IPS DF 4.7 (cell line): Measurements from ENCODE around the gene GPR146.

Source experiments
- DNase-seq: peaks from one replicate; pipeline ENCODE4 v3.0.0-alpha.2; 2013; ENCODE audit warnings: low spot score; ENCODE audit errors: extremely low read depth

The GPR146 gene

DNA sequence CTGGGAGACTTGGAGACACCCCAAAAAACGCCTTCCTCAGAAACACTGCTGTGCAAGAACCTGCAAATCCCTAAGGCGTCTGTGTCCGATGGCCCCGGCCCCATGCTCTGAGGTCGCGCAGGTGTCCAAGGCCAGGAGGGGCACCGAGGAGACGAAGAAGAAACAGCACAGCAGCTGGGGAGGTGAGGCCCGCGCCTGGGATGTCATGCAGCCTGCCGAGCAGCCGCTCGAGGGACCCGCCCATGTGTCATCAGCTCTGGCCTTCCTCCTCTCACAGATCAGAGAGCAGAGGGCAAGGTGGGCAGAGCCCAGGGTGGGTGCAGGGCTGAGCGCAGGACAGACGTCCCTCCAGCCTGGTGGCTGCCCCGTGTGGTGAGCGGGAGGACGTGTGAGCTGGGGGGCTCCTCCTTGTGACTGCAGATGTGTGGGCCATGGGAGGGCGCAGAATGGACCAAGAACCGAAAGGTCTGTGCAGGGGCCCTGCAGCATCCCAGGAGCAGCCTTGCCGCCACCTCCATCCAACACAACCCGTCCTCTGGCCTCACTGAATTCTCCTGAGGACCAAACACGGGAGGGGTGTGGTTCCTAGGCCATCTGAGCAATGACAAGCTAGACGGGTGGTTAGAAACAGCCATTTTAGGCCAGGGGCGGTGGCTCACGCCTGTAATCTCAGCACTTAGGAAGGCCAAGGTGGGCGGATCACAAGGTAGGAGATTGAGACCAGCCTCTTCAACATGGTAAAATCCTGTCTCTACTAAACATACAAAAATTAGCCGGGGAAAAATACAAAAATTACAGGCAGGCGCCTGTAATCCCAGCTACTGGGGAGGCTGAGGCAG is 30.5 kb downstream of the GPR146 start:
- DNase-seq: no peak

DNA sequence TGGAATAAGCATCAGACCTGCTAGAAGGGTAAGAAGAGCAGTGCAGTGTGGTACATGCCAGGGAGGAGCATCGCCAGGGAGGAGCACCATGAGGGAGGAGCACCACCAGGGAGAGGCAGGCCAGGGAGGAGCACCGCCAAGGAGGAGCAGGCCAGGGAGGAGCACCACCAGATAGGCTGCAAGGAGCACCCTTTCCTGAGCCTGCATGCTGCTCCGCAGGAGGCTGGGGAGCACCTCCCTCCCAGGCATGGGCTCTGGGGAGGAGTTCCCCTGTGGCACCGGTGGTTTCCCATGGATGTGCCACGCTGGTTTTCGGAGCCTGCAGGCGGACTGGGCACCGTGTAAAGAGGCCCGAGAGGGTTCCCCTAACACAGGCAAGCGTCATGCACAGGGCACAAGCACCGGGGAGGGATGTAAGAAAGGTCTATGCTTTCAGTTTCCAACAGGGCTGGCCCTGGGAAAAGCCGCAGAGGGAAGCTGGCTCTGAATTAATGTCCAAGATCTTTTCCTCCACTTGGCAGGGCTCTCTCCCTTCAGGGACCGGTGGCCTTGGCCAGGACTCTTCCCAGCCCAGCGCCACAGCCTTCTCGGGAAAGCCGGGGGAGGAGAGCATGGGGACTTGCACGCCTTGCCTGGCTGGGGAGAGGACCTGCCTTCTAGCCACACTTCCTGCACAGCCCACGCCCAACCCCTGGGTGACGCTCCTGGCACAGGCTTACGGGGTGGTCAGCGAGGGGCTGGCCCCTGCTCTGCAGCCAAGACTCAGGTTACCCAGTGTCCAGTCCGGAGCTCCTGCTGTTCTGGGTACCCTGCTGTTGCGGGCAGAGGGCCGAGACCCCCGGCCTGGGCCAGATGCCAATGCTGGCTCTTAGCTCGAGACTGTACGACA is 32.1 kb downstream of the GPR146 start:
- DNase-seq: no peak

DNA sequence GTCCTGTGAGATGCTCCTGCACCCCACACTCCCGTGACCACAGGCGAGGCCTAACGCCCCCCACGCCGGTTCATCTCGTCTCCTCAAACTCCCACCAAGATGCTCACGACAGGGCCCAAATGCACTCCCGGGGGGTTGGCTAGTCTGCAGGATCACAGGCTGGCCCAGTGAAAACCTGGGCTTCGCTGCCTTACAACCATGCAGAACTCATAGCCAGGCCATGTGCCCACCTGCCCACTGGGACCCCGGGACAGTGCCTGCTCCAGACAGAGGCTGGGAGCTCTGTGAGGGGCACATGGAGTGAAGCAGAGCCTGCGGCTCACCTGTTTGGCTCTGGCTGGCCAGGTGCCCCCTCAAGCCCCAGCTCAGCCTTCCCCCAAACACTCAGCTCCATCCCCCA is 34.2 kb downstream of the GPR146 start:
- no peak for DNase-seq

GRCh38 chr7:1078985-1079384 is 34.6 kb downstream of the GPR146 start:
- no peak for DNase-seq

- DNase-seq: no peak
These were observed 35.2 kb downstream of the GPR146 start for GRCh38 chr7:1079546-1079945.

DNA sequence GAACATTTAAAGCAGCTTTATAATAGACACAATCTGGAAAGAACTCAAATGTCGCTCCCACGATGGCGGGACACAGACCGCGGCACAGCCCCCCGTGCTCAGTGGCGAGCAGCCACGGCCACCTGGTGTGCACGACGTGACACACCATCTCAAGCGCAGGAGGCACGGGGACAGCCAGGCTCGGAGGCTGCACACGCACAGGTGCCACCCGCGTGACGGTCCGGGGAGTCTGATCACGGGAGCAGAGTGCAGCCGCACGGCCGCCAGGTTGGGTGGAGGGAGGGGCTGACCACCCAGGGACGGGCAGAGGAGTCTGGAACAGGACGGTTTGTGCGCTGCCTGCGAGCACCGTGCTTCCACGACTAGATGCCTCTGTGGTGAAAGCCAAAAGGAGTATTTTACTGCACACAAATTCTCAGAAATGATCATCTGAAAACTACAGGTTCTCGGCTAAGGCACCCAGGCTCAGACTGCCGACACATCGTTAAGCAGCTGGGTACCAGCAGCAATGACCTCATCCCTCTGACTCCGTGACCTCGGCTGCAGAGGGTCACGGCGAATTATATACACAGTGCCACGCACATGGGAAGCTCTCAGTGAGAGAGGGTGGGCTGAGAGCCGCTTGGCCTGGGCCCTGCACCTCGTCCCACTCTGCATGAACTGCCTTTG is 36.0 kb downstream of the GPR146 start:
- DNase-seq: no peak

GRCh38 chr7:1080921-1081255 is 36.5 kb downstream of the GPR146 start:
- DNase-seq: no peak

DNA sequence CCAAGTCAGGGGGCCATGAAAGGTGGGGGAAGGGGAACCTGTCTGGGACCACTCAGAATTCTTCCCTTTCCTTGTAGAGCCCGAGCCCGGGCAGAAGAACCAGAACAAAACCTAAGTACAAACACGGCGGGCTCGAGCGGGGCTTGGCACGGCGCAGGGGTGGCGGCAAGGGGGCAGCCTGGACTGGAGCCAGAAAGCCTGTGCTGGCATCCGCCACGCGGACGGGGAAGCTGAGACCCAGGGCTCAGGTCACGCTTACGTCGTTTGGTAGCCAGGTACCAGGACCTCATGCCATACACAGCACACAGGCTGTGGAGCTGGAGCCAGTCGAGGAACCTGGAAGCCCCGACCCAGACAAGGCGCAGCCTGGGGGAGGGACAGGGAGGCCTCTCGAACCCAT is 37.0 kb downstream of the GPR146 start:
- no peak for DNase-seq

DNA sequence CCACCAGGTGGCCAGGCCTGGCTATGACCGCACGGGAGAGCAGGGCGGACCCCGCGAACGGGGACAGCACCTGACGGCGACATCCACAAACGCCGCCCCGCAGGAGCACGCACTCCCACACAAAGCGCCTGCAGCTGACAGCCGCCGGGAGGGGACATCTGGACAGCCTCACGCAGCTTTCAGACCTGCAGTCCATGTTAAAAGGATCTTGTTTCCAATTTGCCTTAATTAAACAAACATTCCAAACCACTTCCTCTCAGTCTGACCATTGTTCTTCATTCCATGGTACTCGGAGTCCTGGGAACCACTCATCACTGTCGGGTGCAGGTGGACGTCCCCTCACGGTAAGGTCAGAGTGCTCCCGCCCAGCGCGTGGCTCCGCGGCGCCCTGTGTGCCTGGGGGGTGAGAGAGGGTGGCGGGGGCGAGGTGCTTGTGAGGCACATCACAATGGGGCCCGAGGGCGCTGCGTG is 37.6 kb downstream of the GPR146 start:
- DNase-seq: no peak

GRCh38 chr7:1083729-1084657 is 39.6 kb downstream of the GPR146 start:
- DNase-seq: no peak

GRCh38 chr7:1085266-1085665 is 40.9 kb downstream of the GPR146 start:
- DNase-seq: no peak

GRCh38 chr7:1085910-1086421 is 41.6 kb downstream of the GPR146 start:
- DNase-seq: no peak

- DNase-seq: peak; percentile 44
These were observed 42.5 kb downstream of the GPR146 start for GRCh38 chr7:1086588-1087464.

DNA sequence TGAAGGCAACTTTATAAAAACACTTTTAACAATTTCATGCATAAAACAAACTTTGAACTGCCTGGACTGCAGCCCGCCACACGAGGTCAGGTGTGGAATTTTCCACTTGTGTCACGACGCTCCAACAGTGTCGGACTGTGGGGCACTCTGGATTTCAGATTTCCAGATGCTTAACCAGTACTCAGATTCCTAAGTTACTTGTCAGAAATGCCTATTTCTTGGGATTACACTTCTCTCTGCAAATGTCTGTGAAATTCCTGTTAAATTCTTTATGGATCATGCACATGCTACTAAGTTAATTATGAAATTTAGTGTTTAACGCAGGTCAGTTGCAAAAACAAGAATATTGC is 43.1 kb downstream of the GPR146 start:
- DNase-seq: no peak

DNA sequence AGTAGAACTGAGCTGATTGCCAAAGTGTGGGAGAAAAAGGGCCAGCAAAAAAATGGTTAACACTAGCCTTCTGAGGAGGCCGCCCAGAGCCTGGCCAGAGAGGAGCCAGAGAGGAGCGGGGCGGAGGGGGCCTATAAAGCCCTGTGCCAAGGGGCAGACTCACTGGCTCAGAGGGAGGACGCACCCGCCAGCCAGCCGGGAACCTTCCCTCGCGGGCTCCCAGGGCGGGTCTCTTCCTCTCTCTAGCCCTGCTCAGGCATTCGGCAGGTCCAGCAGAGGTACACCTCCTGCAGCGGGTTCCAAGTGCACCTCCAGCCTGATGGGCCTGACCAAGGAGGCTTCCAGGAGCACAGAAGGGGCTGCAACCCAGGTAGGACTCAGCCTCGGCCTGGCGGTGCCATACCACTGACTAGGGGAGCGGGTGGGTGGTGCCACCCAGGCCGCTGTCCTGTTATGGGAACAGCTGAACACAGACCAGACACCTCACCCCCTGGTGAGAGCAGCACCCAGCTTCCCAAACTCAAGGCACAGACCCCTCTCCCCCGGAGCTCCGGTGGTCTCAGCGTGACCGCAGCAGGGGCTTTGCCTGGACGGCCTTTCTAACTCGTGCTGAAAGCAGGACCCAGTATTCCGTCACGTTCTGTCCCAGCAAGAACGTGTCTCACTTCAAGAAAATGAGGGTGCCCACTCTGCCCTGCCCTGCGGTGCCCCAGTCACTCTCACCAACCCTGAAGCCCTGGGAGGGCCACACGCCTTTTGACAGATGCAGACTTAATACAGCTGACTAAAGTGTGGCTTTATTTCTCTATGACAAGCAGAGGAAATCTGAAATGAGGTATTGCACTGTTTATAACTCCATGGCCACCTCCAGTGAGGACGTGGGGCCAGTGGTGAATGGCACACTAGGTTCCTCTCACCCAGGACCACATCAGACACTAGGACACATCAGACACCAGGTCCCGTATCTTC is 43.9 kb downstream of the GPR146 start, which contains the start of gene GPER1:
Gene GPER1, plus strand, starts transcription at position 162 of the 969 bp plus-strand sequence. CDS start 3,616 bp downstream, outside the sequence.
- DNase-seq: no peak

- no peak for DNase-seq
These were observed 45.9 kb downstream of the GPR146 start for GRCh38 chr7:1090236-1090635.

- no peak for DNase-seq
These were observed 46.6 kb downstream of the GPR146 start for GRCh38 chr7:1090686-1091643.
